Measurements from ENCODE around the gene GRIN3B.

The GRIN3B gene

DNA sequence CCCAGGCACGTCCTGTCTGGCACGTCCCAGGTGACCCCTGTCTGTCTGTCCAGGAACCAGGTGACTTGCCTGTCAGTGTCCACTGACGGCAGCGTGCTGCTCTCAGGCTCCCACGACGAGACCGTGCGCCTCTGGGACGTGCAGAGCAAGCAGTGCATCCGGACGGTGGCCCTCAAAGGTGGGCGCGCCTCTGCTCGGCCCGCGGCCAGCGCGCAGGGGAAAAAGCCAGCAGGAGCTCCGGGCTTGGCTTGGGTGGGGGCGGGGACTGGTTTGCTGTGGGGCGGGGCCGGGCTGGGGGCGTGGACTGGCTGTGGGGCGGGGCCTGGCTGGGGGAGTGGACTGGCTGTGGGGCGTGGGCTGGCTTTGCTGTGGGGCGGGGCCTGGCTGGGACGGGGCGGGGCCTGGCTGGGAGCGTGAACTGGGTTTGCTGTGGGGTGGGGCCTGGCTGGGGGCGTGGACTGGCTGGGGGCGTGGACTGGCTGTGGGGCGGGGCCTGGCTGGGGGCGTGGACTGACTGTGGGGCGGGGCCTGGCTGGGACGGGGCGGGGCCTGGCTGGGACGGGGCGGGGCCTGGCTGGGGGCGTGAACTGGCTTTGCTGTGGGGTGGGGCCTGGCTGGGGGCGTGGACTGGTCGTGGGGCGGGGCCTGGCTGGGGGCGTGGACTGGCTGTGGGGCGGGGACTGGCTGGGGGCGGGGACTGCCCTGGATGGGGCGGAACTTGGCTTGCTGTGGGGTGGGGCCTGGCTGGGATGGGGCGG lies 8.9 kb upstream of the GRIN3B start:
- FAIRE-seq = peak; percentile 77
- no peak for DNase-seq (ENCODE audit: insufficient read length, low spot score)
- no peak for TF ChIP-seq PAX5 (IDR thresholded peaks at IDR 0.05; ENCODE audit: insufficient read depth, low read length, severe bottlenecking)
- TF ChIP-seq POLR2A (IDR thresholded peaks at IDR 0.05; ENCODE audit: low read depth, low read length) = no peak
- no peak for TF ChIP-seq SPI1 (IDR thresholded peaks at IDR 0.05; ENCODE audit: low read depth, low read length)
- TF ChIP-seq TAF1 (IDR thresholded peaks at IDR 0.05; ENCODE audit: low read depth, low read length) = no peak
- TF ChIP-seq POLR2AphosphoS5 (IDR thresholded peaks at IDR 0.05; ENCODE audit: low read depth, low read length) = no peak
- TF ChIP-seq POU2F2 (IDR thresholded peaks at IDR 0.05; ENCODE audit: low read depth, low read length) = no peak

DNA sequence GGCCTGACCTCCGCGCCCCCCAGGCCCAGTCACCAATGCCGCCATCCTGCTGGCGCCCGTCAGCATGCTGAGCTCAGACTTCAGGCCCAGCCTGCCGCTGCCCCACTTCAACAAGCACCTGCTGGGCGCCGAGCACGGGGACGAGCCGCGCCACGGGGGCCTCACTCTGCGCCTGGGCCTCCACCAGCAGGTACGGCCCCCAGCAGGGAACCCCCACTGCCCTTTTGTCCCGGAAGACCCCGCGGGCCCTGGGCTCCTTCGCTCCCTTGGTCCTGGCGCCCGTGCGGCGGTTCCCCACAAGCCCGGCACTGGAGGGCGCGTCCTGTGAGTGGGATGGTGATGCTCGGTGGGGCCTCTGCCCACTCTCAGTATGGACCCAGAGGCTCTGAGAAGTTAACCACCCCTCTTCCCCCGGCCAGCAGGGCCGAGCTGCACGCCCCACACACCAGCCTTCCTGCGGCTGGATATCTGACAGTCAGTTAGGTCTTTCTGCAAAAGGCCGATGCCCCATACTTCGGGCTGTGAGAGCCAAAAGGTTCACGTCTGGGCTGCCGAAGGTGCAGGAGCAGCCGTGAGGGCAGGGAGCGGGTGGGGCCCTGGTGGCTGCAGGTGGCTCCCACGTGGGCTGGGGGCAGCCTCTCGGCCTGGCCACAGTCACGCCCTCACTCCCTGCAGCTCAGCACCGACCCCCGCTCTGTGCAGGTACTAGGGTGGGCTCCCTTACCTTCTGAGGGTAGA lies 8.1 kb upstream of the GRIN3B start:
- TF ChIP-seq POU2F2 (IDR thresholded peaks at IDR 0.05; ENCODE audit: low read depth, low read length) = no peak
- no peak for TF ChIP-seq PAX5 (IDR thresholded peaks at IDR 0.05; ENCODE audit: insufficient read depth, low read length, severe bottlenecking)
- no peak for TF ChIP-seq POLR2A (IDR thresholded peaks at IDR 0.05; ENCODE audit: low read depth, low read length)
- TF ChIP-seq SPI1 (IDR thresholded peaks at IDR 0.05; ENCODE audit: low read depth, low read length) = no peak
- no peak for TF ChIP-seq POLR2AphosphoS5 (IDR thresholded peaks at IDR 0.05; ENCODE audit: low read depth, low read length)
- TF ChIP-seq TAF1 (IDR thresholded peaks at IDR 0.05; ENCODE audit: low read depth, low read length) = no peak

DNA sequence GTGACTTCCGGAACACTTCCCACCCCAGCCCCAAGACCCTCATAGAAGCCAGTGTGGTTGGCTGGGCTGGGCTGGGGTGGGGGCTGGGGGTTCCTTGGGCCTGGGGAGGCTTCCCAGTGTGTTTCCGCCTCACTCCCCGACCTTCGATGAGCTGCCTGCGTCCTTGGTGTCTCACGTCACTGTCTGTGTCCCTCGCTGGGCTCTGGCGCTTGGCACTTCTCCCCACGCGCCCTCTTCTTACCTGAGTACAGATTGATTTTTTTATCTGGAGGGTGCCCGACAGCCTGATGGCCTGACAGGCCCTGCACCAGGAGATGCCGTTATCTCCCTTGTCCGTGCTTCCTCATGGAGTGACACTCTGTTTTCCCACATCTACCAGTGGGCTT lies 7.6 kb upstream of the GRIN3B start:
- no peak for FAIRE-seq
- DNase-seq (ENCODE audit: insufficient read length, low spot score) = no peak
- TF ChIP-seq POLR2A (IDR thresholded peaks at IDR 0.05; ENCODE audit: low read depth, low read length) (no peak), SPI1 (IDR thresholded peaks at IDR 0.05; ENCODE audit: low read depth, low read length) (no peak), POLR2AphosphoS5 (IDR thresholded peaks at IDR 0.05; ENCODE audit: low read depth, low read length) (no peak)

More for the DNA sequence above, 8.1 kb upstream of the GRIN3B start:
- DNase-seq (ENCODE audit: insufficient read length, low spot score) (no peak), FAIRE-seq (no peak)

DNA sequence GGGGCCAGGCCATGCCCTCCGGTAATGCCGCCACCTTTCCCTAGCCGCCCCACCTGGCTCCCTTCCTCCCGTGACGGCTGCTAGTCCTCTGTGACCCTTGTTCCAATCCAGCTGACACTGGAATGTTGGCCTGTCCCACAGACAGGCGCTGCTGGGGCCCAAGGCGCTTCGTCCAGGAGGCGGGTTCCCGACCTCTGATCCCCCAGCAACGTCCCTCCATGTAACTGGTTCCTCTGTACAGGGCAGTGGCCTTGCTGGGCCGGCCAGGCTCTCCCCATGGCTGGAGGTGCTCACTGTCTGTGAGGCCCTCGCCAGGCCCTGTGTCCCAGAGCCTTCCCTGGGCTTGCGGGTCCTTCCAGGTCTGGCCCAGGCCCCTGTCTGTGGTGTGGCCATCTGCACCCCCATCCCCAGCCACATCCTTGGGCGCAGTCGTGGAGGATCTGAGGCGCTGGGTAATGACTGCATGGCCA lies 6.8 kb upstream of the GRIN3B start:
- no peak for TF ChIP-seq POU2F2 (IDR thresholded peaks at IDR 0.05; ENCODE audit: low read depth, low read length)
- TF ChIP-seq POLR2AphosphoS5 (IDR thresholded peaks at IDR 0.05; ENCODE audit: low read depth, low read length) = no peak
- TF ChIP-seq POLR2A (IDR thresholded peaks at IDR 0.05; ENCODE audit: low read depth, low read length) = no peak
- TF ChIP-seq TAF1 (IDR thresholded peaks at IDR 0.05; ENCODE audit: low read depth, low read length) = no peak
- TF ChIP-seq SPI1 (IDR thresholded peaks at IDR 0.05; ENCODE audit: low read depth, low read length) = no peak
- TF ChIP-seq PAX5 (IDR thresholded peaks at IDR 0.05; ENCODE audit: insufficient read depth, low read length, severe bottlenecking) = no peak
- DNase-seq (ENCODE audit: insufficient read length, low spot score) (no peak), FAIRE-seq (no peak)

DNA sequence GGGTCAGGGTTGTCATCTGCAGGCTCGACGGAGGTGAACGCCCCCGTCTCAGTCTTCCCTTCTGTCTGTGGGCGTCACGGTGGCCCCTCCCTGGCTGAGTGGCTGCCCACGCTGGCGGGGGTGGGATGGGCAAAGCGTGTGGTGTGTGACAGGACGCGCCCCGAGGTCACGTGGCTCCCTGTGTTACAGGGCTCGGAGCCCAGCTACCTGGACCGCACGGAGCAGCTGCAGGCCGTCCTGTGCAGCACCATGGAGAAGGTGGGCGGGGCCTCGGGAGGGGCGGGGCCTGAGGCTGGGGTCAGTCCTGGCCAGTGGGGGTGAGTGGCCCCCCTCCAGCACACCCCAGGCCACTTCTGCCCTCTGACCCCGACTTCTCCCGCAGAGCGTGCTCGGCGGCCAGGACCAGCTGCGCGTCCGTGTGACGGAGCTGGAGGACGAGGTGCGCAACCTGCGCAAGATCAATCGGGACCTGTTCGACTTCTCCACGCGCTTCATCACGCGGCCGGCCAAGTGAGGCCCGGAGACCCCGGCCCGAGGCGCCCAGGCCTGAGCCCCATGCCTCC lies 6.3 kb upstream of the GRIN3B start:
- no peak for FAIRE-seq

DNA sequence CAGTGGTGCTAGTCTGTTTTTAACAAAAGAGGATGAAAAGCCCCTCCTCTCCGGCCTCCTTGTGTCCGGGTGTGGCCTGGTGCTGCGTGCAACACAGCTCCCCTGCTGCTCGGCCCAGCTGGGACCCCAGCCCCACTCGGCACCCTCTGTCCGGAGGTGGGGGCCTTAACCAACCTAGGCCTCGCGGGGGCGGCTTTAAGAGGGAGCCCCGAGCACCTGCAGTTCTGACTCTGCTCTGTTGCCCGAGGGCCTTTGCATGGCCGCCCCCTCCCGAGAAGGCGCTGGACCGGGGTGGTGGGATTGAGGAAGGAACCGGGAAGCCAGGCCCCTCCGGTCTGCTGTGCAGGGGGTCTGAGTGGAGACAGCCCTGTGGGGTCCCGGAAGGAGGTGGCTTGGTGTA lies 5.7 kb upstream of the GRIN3B start:
- FAIRE-seq (no peak), DNase-seq (ENCODE audit: insufficient read length, low spot score) (no peak)
- no peak for TF ChIP-seq POLR2A (IDR thresholded peaks at IDR 0.05; ENCODE audit: low read depth, low read length)
- no peak for TF ChIP-seq TAF1 (IDR thresholded peaks at IDR 0.05; ENCODE audit: low read depth, low read length)
- no peak for TF ChIP-seq SPI1 (IDR thresholded peaks at IDR 0.05; ENCODE audit: low read depth, low read length)
- no peak for TF ChIP-seq POU2F2 (IDR thresholded peaks at IDR 0.05; ENCODE audit: low read depth, low read length)
- no peak for TF ChIP-seq POLR2AphosphoS5 (IDR thresholded peaks at IDR 0.05; ENCODE audit: low read depth, low read length)
- TF ChIP-seq PAX5 (IDR thresholded peaks at IDR 0.05; ENCODE audit: insufficient read depth, low read length, severe bottlenecking) = no peak

More for the DNA sequence above, 6.3 kb upstream of the GRIN3B start:
- TF ChIP-seq SPI1 (IDR thresholded peaks at IDR 0.05; ENCODE audit: low read depth, low read length) = no peak
- no peak for TF ChIP-seq POLR2A (IDR thresholded peaks at IDR 0.05; ENCODE audit: low read depth, low read length)
- TF ChIP-seq POU2F2 (IDR thresholded peaks at IDR 0.05; ENCODE audit: low read depth, low read length) = no peak
- no peak for TF ChIP-seq PAX5 (IDR thresholded peaks at IDR 0.05; ENCODE audit: insufficient read depth, low read length, severe bottlenecking)
- no peak for TF ChIP-seq POLR2AphosphoS5 (IDR thresholded peaks at IDR 0.05; ENCODE audit: low read depth, low read length)
- no peak for TF ChIP-seq TAF1 (IDR thresholded peaks at IDR 0.05; ENCODE audit: low read depth, low read length)
- DNase-seq (ENCODE audit: insufficient read length, low spot score) = no peak

DNA sequence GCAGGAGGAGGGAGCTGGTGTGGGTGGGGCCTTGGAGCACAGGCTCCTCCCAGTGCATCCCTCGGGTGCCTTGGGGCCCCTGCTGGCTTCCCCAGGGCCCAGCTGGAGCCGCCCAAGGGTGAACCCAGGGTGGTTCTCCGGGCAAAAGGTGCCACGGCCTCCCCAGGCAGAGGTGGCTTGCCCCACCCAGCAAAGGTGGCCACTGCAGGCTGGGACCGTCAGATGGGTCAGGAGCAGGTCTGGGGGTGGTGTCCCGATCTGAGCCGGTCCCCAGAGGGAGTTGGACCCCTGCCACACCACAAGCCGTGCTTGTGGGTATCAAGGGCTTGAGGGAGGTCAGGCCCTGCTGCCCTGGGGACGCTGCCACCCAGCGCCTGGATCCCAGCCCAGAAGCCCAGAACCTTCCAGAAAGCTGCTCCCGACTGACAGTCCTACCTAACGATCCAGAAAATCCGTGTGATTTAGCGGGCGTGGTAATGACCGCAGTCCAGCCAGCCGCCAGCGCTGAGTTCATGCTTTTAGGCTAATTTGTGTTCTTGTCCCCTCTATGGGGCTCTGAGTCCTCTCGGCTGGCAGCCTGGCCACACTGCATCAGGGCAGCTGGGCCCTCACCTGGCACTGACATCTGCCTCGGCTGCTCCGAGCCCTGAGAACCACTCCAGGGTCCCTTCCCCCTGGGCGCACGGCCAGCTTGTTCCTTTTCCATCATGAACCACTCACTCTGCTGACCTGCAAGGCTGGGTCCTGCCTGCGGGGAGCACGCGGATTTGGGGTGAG lies 5.0 kb upstream of the GRIN3B start:
- DNase-seq (ENCODE audit: insufficient read length, low spot score) (no peak), FAIRE-seq (no peak)
- TF ChIP-seq TAF1 (IDR thresholded peaks at IDR 0.05; ENCODE audit: low read depth, low read length) (no peak), POLR2A (IDR thresholded peaks at IDR 0.05; ENCODE audit: low read depth, low read length) (no peak), POU2F2 (IDR thresholded peaks at IDR 0.05; ENCODE audit: low read depth, low read length) (no peak), POLR2AphosphoS5 (IDR thresholded peaks at IDR 0.05; ENCODE audit: low read depth, low read length) (no peak; the same call in 1 of the 2 replicates), SPI1 (IDR thresholded peaks at IDR 0.05; ENCODE audit: low read depth, low read length) (no peak)

DNA sequence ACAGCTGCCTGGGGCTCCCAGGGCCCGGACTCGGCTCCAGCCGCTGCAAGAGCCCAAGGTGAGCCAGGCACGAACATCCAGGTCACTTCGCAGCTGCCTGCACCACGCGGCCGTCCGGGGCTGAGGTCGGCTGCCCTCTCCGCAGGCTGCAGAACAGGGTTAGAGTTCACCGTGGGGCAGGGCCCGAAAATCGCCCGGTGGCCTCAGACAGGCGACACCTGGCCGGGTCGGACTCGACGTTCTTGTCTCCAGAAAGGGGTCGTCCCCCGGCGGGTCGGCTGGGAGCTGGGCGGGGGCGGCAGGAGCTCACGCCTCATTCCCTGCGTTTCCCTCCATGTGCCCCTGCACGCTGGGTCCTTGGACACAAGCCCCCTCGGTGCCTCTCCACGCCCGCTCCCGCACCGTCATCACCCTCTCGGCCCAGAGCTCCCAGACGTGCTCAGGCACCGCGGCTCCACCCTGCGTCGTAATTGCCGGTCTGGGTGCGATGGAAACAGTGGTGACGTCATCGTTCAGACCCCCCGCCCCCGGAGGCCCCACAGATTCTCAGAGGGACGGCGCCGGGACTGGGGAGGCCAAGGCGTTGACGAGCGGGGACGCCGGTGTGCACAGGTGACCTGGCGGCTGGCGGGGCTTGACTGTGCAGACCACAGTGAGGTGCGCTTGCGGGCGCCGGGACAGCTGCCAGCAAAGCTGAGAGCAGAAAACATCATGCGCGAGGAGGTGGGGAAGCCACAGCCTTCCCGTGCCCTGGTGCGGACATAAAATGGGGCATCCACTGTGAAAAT lies 4.0 kb upstream of the GRIN3B start:
- DNase-seq (ENCODE audit: insufficient read length, low spot score) (peak; percentile 69), FAIRE-seq (peak; percentile 74)
- TF ChIP-seq POLR2A (IDR thresholded peaks at IDR 0.05; ENCODE audit: low read depth, low read length) = no peak
- no peak for TF ChIP-seq PAX5 (IDR thresholded peaks at IDR 0.05; ENCODE audit: insufficient read depth, low read length, severe bottlenecking)
- TF ChIP-seq POLR2AphosphoS5 (IDR thresholded peaks at IDR 0.05; ENCODE audit: low read depth, low read length) = no peak
- no peak for TF ChIP-seq TAF1 (IDR thresholded peaks at IDR 0.05; ENCODE audit: low read depth, low read length)
- no peak for TF ChIP-seq POU2F2 (IDR thresholded peaks at IDR 0.05; ENCODE audit: low read depth, low read length)
- TF ChIP-seq SPI1 (IDR thresholded peaks at IDR 0.05; ENCODE audit: low read depth, low read length) = no peak

All from GM12891 (cell line).